Ureter (tissue), 1 donor: ENCODE results near the gene HDLBP. TPM values are rescaled to one million over a fixed set of nuclear protein-coding genes. Genes with fewer than 3 reads are reported as not detected.
"Not testable (repeated sequence)": the region's sequence is repeated elsewhere in the genome, so short reads cannot be mapped to it uniquely, and the experiment has no call there.

ENCODE experiments used
- DNase-seq: peaks from one replicate; pipeline ENCODE4 v3.0.0-alpha.2; 2020; ENCODE audit warnings: low spot score
- total RNA-seq: library from RNA; stranded (reverse); gene quantifications from one replicate; pipeline ENCODE4 v1.2.4, GENCODE V29; 2023
- donor health status: DM: yes; HTN: yes; CAD: no.

HDLBP gene
- total RNA-seq, 1 donor from 2014 or later, result 526 TPM

GRCh38 chr2:241339839-241340630, 24.6 kb upstream of the HDLBP start:
- DNase-seq, result no peak

- DNase-seq, result no peak
Measured at GRCh38 chr2:241334813-241335212, 19.3 kb upstream of the HDLBP start.

- DNase-seq, result no peak
Measured at GRCh38 chr2:241330616-241330981, 15.1 kb upstream of the HDLBP start.

GRCh38 chr2:241329669-241330615, 14.5 kb upstream of the HDLBP start:
- DNase-seq, result no peak

GRCh38 chr2:241325257-241325656, 9.8 kb upstream of the HDLBP start:
- no peak for DNase-seq

- no peak for DNase-seq
Measured at GRCh38 chr2:241324775-241325174, 9.3 kb upstream of the HDLBP start.

GRCh38 chr2:241323778-241324177, 8.3 kb upstream of the HDLBP start:
- no peak for DNase-seq

- no peak for DNase-seq
Measured at GRCh38 chr2:241321886-241322285, 6.4 kb upstream of the HDLBP start.

- no peak for DNase-seq
Measured at GRCh38 chr2:241321033-241321432, 5.6 kb upstream of the HDLBP start.

- no peak for DNase-seq
Measured at GRCh38 chr2:241320394-241320793, 4.9 kb upstream of the HDLBP start.

- not testable (repeated sequence) for DNase-seq
Measured at GRCh38 chr2:241318830-241319229, 3.4 kb upstream of the HDLBP start.

GRCh38 chr2:241317391-241317790, 1.9 kb upstream of the HDLBP start:
- DNase-seq, result no peak

GRCh38 chr2:241316825-241317224, 1.4 kb upstream of the HDLBP start:
- DNase-seq, result no peak

- DNase-seq, result no peak
Measured at GRCh38 chr2:241315879-241316631, 583 bp upstream of the HDLBP start, which contains the start of gene SEPTIN2. Gene SEPTIN2 (plus strand): TSS chr2:241315925. CDS start chr2:241324233, 8,308 bp downstream.

- no peak for DNase-seq
Measured at GRCh38 chr2:241314226-241315092, 1.0 kb downstream of the HDLBP start.

- DNase-seq, result no peak
Measured at GRCh38 chr2:241313543-241314095, 1.9 kb downstream of the HDLBP start.

- DNase-seq, result no peak
Measured at GRCh38 chr2:241312082-241312481, 3.4 kb downstream of the HDLBP start.

- DNase-seq, result no peak
Measured at GRCh38 chr2:241310917-241311566, 4.4 kb downstream of the HDLBP start.

GRCh38 chr2:241309684-241310117, 5.8 kb downstream of the HDLBP start:
- DNase-seq, result no peak
